ENCODE results near the gene MYO16. TPM values are rescaled to one million over a fixed set of nuclear protein-coding genes. Genes with fewer than 3 reads are reported as not detected.

The MYO16 gene
- total RNA-seq, 1 experiment from 2014 or later, result not detected

GRCh38 chr13:108711386-108711785, 82.0 kb downstream of the MYO16 start:
- Histone ChIP-seq H2BK20ac (ENCODE audit: low read depth, low read length, poor library complexity, severe bottlenecking) (no peak overlapping the region), H3K18ac (ENCODE audit: insufficient read length, low read depth, low read length) (no peak overlapping the region), H3K27ac (ENCODE audit: insufficient read length, low read depth, low read length) (no peak overlapping the region)

More at GRCh38 chr13:108711386-108711785, 82.0 kb downstream of the MYO16 start:
- Histone ChIP-seq H3K4me2 (ENCODE audit: insufficient read depth, insufficient read length, low read length) (no peak overlapping the region), H3K56ac (ENCODE audit: insufficient read length, low read depth, low read length) (no peak overlapping the region), H3K4me1 (ENCODE audit: insufficient read depth, low read length) (no peaks in the 10 kb centered on the region), H2BK15ac (ENCODE audit: low read depth, low read length) (no peak overlapping the region), H3K79me2 (ENCODE audit: insufficient read depth, low read length) (no peaks in the 10 kb centered on the region), H2AFZ (ENCODE audit: low read length) (no peak overlapping the region), H2BK12ac (ENCODE audit: insufficient read length, low read depth, low read length) (no peak overlapping the region), H3T11ph (ENCODE audit: low read length) (no peak overlapping the region), H4K20me1 (ENCODE audit: control insufficient read depth, insufficient read depth, insufficient read length) (no peaks in the 10 kb centered on the region), H4K8ac (replicated peaks; ENCODE audit: insufficient read length, low read depth, low read length) (no peak overlapping the region), H3K23ac (ENCODE audit: insufficient read length, low read depth, low read length) (no peak overlapping the region), H3K9ac (ENCODE audit: extremely low read depth, insufficient read length, low read length) (no peak overlapping the region), H3K14ac (ENCODE audit: insufficient read depth, low read length) (no peak overlapping the region), H3K23me2 (ENCODE audit: insufficient read length, low read depth, low read length, poor library complexity, severe bottlenecking) (no peaks in the 10 kb centered on the region), H2BK5ac (ENCODE audit: insufficient read length, low read length) (no peak overlapping the region), H3K9me3 (ENCODE audit: control insufficient read depth, low read depth, low read length) (no peaks in the 10 kb centered on the region), H4K5ac (ENCODE audit: insufficient read length, low read depth, low read length) (no peak overlapping the region), H3K79me1 (ENCODE audit: insufficient read depth, low read depth, low read length, poor library complexity, severe bottlenecking) (no peaks in the 10 kb centered on the region), H3K27me3 (ENCODE audit: insufficient read depth, low read length) (no peaks in the 10 kb centered on the region), H3K4ac (ENCODE audit: low read depth, low read length) (no peak overlapping the region), H2BK120ac (ENCODE audit: low read depth, low read length, poor library complexity, severe bottlenecking) (no peak overlapping the region), H4K91ac (ENCODE audit: insufficient read length, low read depth, low read length) (no peak overlapping the region), H2AK5ac (ENCODE audit: insufficient read length, low read length) (no peak overlapping the region)
- H3K27me3 Mint-ChIP-seq (ENCODE audit: low read depth), result no peaks in the 10 kb centered on the region; the same call in 1 of the 2 replicates
- H3K36me3 Mint-ChIP-seq (ENCODE audit: insufficient read depth in 1 of 3, low read depth in 3 of 3), result no peaks in the 10 kb centered on the region
- TF ChIP-seq CTCF (conservative IDR thresholded peaks at IDR 0.05), result no peak
- no peak for DNase-seq
- no CpG with 5 or more reads among the region's 6 CpGs for WGBS (ENCODE audit: extremely low coverage, insufficient read length, low lambda C conversion rate)
- no peak overlapping the region; a peak in 1 of 7 replicates for H3K27ac Mint-ChIP-seq
- H3K9me3 Mint-ChIP-seq, result no peaks in the 10 kb centered on the region
- H3K4me3 Mint-ChIP-seq, result no peak overlapping the region
- H3K4me1 Mint-ChIP-seq, result no peaks in the 10 kb centered on the region
